Thyroid gland (tissue), 4 donors: ENCODE data around the gene SUPT3H. TPM values are rescaled to one million over a fixed set of nuclear protein-coding genes. Genes with fewer than 3 reads are reported as not detected.

Experiments used
- DNase-seq, 2 donors: peaks; one replicate each; pipeline ENCODE4 v3.0.0-alpha.2; 2019
- H3K27ac ChIP-seq, 3 donors: fragments of 200-600 bp; sonication (generic); 1 replicate in 2 of 3; 2 replicates in 1 of 3; pipeline ENCODE4 v1.5.1; 2016 to 2019; ENCODE audit warnings: mild to moderate bottlenecking in 1 of 3, moderate library complexity in 1 of 3
- H3K27me3 ChIP-seq: fragments of 200-600 bp; sonication (generic); one replicate; pipeline ENCODE4 v1.5.1; 2019
- H3K36me3 ChIP-seq, 2 donors: fragments of 200-600 bp; sonication (generic); one replicate each; pipeline ENCODE4 v1.5.1; 2016 to 2019
- H3K4me1 ChIP-seq, 2 donors: fragments of 200-600 bp; sonication (generic); one replicate each; pipeline ENCODE4 v1.5.1; 2017 to 2019
- H3K4me3 ChIP-seq, 3 donors: fragments of 200-600 bp; sonication (generic); replicated peaks in 1 of 3; 1 replicate in 2 of 3; 2 replicates in 1 of 3; pipeline ENCODE4 v1.5.1; 2016; ENCODE audit warnings: mild to moderate bottlenecking in 1 of 3
- H3K9me3 ChIP-seq: fragments of 200-600 bp; sonication (generic); one replicate; pipeline ENCODE4 v1.5.1; 2017
- CTCF ChIP-seq, 6 experiments: fragments of 200-600 bp in 3 of 6; fragments of 450-650 bp in 3 of 6; sonication (generic) in 3 of 6; IDR thresholded peaks; one replicate each; pipeline ENCODE4 v1.5.1; 2016 to 2019; ENCODE audit warnings: antibody characterized with exemption in 6 of 6, mild to moderate bottlenecking in 2 of 6, inconsistent platforms in 1 of 6, moderate library complexity in 1 of 6
- POLR2A ChIP-seq, 2 donors: fragments of 450-650 bp; IDR thresholded peaks; one replicate each; pipeline ENCODE4 v1.6.1; 2017; ENCODE audit warnings: antibody characterized with exemption in 2 of 2, mild to moderate bottlenecking in 2 of 2, moderate library complexity in 1 of 2
- WGBS, 2 donors: methylation state at CpG; one replicate each; pipeline ENCODE4 v1.1.5; 2017; 5-methylcytosine and 5-hydroxymethylcytosine counted together
- intact Hi-C: fragments of 100-400 bp; cut with DNase I; formaldehyde crosslinking; loops from one replicate; pipeline ENCODE4 v1.15.1; 2023
- total RNA-seq, 4 donors: library from RNA; depleted of rRNA; stranded (reverse); fragments of >200 nt; gene quantifications; one replicate each; pipeline ENCODE4 v1.2.3, GENCODE V29; 2016

SUPT3H gene
- total RNA-seq, 4 donors from 2014 or later, result 9.8 to 21.6 (median 11.1) TPM

- no peak for TF ChIP-seq CTCF (IDR thresholded peaks at IDR 0.05)
- no peak for TF ChIP-seq POLR2A (IDR thresholded peaks at IDR 0.05)
- DNase-seq, result no peak
- intact Hi-C loops, result no loop called here
- H3K36me3 ChIP-seq, result no peaks in the 10 kb centered on the region
- WGBS, 2 donors, result 96 to 100% methylated on average over 3 of the region's 3 CpGs
- H3K9me3 ChIP-seq, result no peaks in the 10 kb centered on the region
- no peak overlapping the region for H3K4me3 ChIP-seq
- no peaks in the 10 kb centered on the region for H3K4me1 ChIP-seq
- no peaks in the 10 kb centered on the region for H3K27me3 ChIP-seq
- no peak overlapping the region for H3K27ac ChIP-seq
Measured at GRCh38 chr6:45092135-45092534, 285.6 kb downstream of the SUPT3H start.

GRCh38 chr6:45086360-45087084 is 291.2 kb downstream of the SUPT3H start:
- TF ChIP-seq CTCF (IDR thresholded peaks at IDR 0.05) (no peak), POLR2A (IDR thresholded peaks at IDR 0.05) (no peak)

GRCh38 chr6:45084257-45084656 is 293.5 kb downstream of the SUPT3H start:
- no peaks in the 10 kb centered on the region for H3K36me3 ChIP-seq
- no peaks in the 10 kb centered on the region for H3K9me3 ChIP-seq
- H3K27me3 ChIP-seq, result no peaks in the 10 kb centered on the region
- no peak overlapping the region for H3K4me3 ChIP-seq
- no peak for DNase-seq
- WGBS, 2 donors, result 79 to 94% methylated on average over 3 of the region's 3 CpGs
- intact Hi-C loops, result no loop called here
- H3K27ac ChIP-seq, result no peak overlapping the region
- no peak for TF ChIP-seq POLR2A (IDR thresholded peaks at IDR 0.05)
- no peak for TF ChIP-seq CTCF (IDR thresholded peaks at IDR 0.05)
- H3K4me1 ChIP-seq, result peaks cover 0 to 5% of the 10 kb centered on the region in 2 donors

More at GRCh38 chr6:45086360-45087084, 291.2 kb downstream of the SUPT3H start:
- Histone ChIP-seq H3K27me3 (no peaks in the 10 kb centered on the region), H3K4me1 (peaks cover 0 to 5% of the 10 kb centered on the region in 2 donors), H3K9me3 (no peaks in the 10 kb centered on the region), H3K36me3 (no peaks in the 10 kb centered on the region), H3K4me3 (no peak overlapping the region), H3K27ac (no peak overlapping the region)
- intact Hi-C loops, result no loop called here
- 86 to 89% methylated on average over 5 of the region's 5 CpGs for WGBS, 2 donors
- DNase-seq, result no peak

GRCh38 chr6:45082091-45082490 is 295.6 kb downstream of the SUPT3H start:
- Histone ChIP-seq H3K9me3 (no peaks in the 10 kb centered on the region), H3K27ac (no peak overlapping the region), H3K4me1 (peaks cover 0 to 5% of the 10 kb centered on the region in 2 donors), H3K27me3 (no peaks in the 10 kb centered on the region), H3K36me3 (no peaks in the 10 kb centered on the region), H3K4me3 (no peak overlapping the region)
- 82 to 83% methylated on average over 1 of the region's 1 CpG for WGBS, 2 donors
- DNase-seq, result no peak
- TF ChIP-seq POLR2A (IDR thresholded peaks at IDR 0.05) (no peak), CTCF (IDR thresholded peaks at IDR 0.05) (no peak)
- intact Hi-C loops, result no loop called here

GRCh38 chr6:45081634-45082033 is 296.1 kb downstream of the SUPT3H start:
- no peaks in the 10 kb centered on the region for H3K9me3 ChIP-seq
- no peaks in the 10 kb centered on the region for H3K36me3 ChIP-seq
- no peak for TF ChIP-seq CTCF (IDR thresholded peaks at IDR 0.05)
- TF ChIP-seq POLR2A (IDR thresholded peaks at IDR 0.05), result no peak
- H3K27ac ChIP-seq, result no peak overlapping the region
- no peaks in the 10 kb centered on the region for H3K27me3 ChIP-seq
- intact Hi-C loops, result no loop called here
- H3K4me1 ChIP-seq, result peaks cover 0 to 5% of the 10 kb centered on the region in 2 donors
- no peak for DNase-seq
- no peak overlapping the region for H3K4me3 ChIP-seq
- 88 to 95% methylated on average over 1 of the region's 1 CpG for WGBS, 2 donors
